GM19395 (cell line): ENCODE measurements around the gene PLXDC1.
"Not testable (repeated sequence)": the region's sequence is repeated elsewhere in the genome, so short reads cannot be mapped to it uniquely, and the experiment has no call there.

Source experiments
- ATAC-seq: cut with Tn5 transposase; IDR thresholded peaks from one replicate; pipeline ENCODE4 v1.9.1; 2021; ENCODE audit warnings: mild to moderate bottlenecking, moderate library complexity; ENCODE audit not compliant: unreplicated experiment

PLXDC1 gene

DNA sequence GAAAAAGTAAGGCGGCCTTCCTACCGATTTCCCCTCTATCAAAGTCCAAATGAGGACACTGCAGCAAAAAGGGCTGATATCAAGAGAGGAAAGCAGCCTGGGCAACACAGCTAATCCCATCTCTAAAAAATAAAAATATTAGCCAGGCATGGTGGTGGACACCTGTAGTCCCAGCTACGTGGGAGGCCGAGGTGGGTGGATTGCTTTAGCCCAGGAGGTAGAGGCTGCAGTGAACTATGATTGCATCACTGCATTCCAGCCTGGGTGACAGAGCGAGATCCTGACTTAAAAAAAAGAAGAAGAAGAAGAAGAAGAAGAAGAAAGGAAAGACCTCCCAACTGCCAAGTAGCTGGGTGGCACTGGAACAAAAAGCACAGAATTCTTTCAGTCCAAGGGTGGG is 31.6 kb upstream of the PLXDC1 start:
- no peak for ATAC-seq

DNA sequence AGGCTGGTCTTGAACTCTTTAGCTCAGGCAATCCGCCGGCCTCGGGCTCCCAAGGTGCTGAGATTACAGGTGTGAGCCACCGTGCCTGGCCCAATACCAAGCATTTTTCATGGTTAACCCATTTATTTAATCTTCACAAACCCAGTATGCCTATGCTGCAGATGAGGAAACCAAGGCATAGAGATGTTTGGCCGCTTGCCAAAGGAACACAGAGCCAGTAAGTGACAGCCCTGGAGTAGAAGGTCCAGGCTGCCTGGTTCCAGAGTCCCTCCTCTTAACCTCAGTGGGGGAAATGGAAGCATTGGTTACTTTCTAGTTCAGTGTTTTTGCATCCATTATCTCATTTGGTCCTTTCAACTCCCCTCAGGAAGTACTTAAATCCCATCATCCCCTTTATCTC is 29.9 kb upstream of the PLXDC1 start:
- no peak for ATAC-seq

DNA sequence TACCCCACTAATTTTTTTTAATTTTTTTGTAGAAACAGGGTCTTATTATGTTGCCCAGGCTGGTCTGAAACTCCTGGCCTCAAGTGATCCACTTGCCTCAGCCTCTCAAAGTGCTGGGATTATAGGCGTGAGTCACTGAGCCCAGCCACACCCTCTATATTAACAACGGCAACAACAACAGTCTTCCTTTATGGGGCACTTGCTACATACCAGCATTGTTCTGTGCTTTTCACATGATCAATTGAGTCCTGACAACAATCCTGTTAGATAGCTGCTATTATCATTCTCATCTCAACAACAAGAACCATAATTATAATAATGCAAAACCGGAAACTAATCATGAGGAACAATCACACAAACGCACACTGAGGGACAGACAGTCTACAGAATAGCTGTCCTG is 27.1 kb upstream of the PLXDC1 start:
- ATAC-seq = no peak

DNA sequence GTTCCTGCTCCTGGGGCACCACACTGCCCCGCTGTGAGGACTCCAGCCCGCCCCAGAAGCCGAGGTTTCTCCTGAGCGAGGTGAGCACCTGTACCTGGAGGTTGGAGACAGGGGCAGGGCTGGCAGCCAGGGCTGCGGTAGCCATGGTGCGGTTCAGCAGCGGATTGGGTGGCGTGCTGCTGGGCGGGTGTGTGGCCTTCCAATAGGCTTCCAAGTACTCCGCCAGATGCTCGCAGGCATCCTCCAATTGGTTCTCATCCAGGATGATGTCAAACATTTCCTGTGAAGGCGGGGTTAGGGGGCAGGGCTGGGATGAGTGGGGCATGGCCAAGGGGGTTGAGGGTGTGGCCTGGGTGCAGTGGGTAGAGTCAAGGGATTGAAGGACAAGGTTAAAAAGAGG is 25.8 kb upstream of the PLXDC1 start:
- no peak for ATAC-seq

DNA sequence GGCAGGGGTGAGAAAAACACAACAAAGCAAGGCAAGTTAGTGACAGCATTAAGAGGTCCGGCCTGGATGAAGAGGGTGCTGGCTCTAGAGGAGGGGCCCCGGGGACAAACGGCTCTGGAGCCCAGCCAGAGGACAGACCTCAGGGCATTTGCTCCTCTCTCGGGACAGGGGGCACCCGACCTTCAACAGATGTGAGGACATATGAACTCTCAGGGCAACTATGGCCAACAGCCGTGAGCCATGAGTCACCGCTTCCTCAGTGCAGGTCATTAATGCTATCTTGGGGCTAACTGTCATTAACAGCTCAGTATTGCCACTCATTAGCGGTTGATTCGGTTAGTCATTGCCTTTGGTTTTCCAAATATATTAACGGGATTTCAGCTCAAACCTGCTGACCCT is 24.3 kb upstream of the PLXDC1 start:
- ATAC-seq = no peak

DNA sequence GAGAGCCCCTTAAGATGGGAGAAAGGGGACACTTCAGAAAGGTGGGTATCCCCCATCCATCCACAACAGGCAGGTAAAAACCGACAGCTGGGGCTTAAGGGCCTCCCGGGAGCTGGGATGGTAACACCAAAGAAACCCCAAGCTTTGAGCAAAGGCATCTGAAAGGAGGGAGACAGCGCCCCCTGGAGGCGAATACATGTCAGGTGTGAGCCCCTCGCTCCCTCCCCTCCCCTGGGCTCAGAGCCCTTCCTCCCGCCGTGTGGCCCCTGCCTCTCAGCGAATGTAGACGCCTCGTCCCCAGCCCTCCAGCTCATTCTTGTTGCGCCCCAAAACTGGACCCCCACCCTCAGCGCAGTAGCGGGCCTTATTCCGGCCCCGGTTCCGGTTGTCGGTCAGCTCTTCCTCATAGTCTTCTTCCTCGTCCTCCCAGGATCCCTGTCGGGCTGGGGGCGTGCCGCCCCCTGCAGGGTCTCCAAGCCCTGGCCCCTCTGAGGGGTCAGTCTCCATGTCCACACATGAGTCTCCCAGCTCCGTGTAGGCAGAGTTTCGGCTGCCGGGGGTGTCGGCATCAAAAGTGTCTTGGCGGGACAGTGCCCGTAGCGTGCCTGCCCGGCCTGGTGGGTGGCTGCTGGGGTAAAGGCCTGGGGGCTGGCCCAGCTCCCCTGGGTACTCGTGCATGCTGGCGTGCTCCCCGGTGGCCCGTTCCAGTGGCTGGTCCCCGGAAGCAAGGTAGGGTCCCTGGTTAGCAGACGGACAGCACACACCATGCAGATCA is 23.7 kb upstream of the PLXDC1 start:
- ATAC-seq = no peak

DNA sequence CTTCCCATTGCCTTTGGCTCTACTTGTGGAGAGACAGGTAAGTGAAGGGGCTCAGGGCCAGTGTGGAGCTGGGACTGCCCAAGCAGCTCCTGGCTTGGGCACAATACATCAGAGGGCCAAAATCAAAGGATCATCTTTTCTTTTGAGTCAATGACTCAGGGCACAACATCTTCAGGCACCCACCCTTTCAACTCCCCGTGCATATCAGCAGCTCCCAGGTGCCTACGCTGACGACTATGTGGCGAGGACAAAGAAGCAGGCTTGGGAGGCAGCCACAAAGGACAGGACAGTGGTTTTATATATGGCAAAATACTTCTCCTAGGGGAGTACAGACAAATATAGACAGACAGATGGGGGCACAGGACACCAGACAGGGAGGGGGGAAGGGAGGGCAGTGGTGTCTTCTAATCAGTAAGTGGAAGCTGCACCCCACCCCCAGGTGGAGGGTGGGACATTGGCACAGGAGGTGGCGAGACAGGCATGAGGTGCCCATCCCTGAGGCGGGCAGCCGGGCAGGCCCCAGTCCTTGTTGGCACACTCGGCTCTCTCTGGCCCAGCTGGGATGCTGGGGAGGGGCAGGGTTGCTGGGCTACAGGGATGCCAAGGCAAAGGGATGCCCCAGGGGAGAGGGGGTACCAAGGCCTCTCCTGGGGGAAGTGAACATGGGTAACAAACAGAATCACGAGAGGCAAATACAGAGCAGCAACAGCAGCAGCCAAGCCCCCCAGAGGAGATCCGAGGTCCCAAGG is 22.3 kb upstream of the PLXDC1 start:
- no peak for ATAC-seq

DNA sequence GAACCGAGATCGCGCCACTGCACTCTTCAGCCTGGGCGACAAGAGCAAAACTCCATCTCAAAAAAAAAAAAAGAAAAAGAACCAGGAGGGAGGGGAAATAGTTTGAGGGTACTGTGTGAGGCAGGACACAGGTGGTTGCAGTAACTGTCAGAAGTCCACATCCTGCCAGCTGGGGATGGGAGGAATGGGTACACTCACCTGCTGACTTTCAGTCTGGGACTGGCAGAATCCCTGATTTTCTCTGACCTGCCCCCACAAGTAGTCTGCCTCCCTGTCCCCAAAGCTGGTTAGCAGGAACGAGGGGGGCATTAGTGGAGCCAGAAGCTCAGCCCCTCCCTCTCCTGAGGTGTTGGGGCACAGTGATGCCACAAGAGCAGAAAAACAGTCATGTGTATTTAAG is 21.6 kb upstream of the PLXDC1 start:
- no peak for ATAC-seq

DNA sequence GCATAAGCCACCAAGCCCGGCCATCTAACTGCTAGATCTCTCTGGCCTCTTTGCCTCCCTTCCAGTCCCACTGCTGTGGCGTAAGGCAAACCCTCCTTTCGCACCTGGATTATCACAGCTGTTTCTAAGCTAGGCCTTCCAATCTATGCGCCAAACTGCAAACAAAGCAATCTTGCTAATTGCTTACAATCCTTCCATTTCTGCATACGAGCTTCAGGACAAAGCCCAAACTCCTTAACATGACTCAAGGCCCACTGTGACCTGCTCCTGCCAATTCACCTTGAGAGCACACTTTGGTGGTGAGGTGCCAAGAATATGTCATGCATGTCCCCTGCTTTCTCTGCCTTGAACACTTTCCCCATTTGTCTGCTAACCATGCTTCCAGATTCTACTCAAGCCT is 20.5 kb upstream of the PLXDC1 start:
- no peak for ATAC-seq

DNA sequence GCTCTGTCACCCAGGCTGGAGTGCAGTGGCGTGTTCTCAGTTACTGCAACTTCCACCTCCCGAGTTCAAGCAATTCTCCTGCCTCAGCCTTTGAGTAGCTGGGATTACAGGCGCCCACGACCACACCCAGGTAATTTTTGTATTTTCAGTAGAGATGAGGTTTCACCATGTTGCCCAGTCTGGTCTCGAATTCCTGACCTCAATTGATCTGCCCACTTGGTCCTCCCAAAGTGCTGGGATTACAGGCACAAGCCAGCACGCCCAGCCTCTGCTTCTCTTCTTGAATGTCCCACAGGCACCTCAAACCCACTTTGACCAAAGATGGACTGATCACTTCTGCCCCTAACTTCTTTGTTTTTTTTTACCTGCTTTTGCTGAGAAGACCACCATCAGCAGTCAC is 19.1 kb upstream of the PLXDC1 start:
- no peak for ATAC-seq

DNA sequence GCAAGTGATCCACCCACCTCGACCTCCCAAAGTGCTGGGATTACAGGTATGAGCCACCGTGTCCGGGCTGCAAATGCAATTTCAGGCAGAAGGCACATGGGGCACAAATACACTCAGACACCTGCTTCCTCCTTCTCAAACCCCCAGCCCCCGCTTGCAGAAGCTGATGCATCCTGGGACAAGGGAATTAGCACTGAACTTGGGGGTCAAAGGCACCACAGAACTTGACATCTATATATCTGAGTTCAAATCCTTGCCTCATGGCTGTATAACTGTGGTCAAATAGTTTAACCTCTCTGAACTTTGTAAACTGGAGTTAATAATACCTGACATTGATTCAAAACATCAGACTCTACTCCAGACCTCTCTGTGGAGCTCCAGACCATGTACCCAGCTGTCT is 18.7 kb upstream of the PLXDC1 start:
- no peak for ATAC-seq

DNA sequence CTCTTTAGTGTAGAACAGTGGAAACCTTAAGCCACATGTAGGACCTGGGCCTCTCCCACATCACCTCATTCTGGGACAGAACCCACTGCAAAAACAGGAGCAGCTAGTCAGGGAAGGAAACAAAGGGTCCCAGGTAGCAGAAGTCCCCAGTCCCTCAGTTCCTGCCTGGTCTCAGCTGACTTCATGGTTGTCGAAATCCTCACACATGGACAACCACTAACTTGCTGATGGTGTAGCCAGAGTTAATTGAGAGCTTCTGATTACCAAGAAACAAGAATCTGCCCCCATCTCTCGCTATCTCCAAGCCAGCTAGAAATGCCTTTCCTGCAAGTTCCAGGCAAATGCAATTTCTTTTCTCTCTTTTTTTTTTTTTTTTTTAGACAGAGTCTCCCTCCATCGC is 18.1 kb upstream of the PLXDC1 start:
- ATAC-seq = no peak

DNA sequence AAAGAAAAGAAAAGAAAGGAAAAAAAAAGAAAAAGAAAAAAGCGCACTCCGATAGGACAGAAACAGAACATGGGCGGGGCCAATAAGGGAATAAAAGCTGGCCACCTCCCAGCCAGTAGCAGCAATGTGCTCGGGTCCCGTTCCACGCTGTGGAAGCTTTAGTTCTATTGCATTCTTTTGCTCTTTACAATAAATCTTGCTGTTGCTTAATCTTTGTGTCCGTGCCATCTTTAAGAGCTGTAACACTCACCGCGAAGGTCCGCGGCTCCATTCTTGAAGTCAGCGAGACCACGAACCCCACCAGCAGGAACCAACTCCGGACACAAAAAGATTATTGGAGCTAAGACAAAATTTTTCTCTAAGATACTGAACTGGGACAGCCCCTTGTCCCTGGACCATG is 17.7 kb upstream of the PLXDC1 start:
- no peak for ATAC-seq

DNA sequence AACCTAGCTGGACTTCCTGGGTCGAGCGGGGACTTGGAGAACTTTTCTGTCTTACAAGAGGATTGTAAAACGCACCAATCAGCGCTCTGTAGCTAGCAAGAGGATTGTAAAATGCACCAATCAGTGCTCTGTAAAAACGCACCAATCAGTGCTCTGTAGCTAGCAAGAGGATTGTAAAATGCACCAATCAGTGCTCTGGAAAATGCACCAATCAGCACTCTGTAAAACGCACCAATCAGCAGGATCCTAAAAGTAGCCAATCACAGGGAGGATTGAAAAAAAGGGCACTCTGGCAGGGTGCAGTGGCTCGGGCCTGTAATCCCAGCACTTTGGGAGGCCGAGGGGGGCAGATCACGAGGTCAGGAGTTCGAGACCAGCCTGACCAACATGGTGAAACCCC is 17.1 kb upstream of the PLXDC1 start:
- not testable (repeated sequence) for ATAC-seq

DNA sequence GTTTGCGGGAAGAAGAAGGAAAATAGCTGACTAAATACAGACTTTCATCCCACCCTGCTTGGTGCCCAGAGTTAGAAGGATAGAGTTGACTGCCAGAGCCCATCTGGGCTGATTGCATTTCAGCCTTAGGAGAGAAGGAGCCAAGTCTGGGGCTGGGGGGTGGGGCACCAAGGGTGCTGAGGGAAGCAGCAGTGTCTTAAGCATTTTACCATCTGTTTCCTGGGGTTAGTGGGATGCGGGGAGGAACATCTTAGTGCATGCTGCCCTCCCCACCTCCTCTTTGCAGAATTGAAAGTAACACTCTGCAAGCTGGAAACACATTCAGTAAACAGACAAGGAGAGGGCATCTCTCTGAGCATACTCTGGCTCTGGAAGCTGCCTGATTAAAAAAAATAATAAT is 16.0 kb upstream of the PLXDC1 start:
- no peak for ATAC-seq

DNA sequence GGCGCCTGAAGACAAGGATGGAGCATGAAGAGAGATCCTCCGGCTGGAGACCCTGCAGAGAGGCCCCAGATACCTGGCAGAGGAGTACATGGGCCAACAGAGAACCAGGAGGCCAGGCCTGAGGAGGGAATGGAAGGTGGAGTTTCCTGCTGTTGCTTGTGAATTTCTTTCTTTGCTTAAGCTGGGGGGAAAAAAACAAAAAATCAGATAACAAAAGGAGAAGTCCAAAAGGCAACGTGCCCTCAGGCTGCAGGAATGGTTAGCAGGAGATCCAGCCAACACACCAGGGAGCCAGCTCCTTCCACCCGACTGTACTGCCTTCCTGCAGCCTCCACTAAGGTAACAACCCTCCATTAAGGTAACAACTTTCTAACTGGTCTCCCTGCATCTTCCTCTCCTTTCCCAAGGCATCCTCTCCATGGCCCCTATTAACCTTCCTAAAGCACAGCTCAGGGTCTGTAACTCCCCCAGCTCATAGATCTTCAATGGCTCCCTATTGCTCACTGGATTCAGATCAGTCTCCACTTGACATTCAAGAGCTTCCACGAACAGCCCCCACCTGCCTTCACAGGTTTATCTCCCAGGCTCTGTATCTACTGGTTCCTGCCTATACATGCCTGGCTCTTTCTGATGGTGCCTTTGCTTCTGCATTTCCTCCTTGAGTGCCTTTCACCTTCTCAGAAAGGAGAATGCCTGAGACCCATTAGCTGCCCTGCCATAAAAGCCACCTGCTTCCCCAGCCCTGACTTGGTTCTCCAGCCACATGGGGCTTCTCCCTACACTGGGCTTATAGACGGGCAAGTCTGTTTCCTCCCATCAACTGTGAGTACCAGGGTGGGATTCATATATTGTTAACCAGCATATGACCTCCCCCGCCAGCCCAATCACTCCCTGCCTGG is 15.2 kb upstream of the PLXDC1 start:
- no peak for ATAC-seq

DNA sequence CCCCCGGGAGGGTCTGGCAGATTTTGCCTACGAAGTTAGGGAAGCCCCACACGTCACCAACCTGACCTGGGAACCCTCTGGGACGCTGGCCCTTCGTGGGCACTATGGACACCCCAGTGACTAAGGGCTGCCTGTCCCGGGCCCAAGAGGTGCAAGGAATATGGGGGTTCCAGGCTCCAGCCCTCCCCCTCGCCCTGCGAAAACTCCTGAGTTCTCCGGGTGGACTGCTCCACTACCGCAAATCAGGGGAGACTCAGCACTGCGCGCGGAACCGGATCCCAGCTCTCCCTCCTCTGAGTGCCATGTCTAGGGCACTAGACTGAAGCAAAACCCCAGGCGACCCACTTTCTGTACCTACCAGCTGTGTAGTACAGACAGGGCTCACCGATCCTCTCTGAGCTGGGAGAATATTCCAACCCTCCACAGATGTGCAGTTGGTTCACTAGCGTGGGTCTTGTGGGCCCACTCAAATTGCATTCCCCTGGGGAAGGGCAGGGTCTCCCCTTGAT is 14.5 kb upstream of the PLXDC1 start, which contains the start of gene ARL5C:
TSS of gene ARL5C (minus strand) at position 321 of the 509 bp plus-strand sequence. CDS start 401 bp downstream, outside the sequence.
- ATAC-seq = no peak

DNA sequence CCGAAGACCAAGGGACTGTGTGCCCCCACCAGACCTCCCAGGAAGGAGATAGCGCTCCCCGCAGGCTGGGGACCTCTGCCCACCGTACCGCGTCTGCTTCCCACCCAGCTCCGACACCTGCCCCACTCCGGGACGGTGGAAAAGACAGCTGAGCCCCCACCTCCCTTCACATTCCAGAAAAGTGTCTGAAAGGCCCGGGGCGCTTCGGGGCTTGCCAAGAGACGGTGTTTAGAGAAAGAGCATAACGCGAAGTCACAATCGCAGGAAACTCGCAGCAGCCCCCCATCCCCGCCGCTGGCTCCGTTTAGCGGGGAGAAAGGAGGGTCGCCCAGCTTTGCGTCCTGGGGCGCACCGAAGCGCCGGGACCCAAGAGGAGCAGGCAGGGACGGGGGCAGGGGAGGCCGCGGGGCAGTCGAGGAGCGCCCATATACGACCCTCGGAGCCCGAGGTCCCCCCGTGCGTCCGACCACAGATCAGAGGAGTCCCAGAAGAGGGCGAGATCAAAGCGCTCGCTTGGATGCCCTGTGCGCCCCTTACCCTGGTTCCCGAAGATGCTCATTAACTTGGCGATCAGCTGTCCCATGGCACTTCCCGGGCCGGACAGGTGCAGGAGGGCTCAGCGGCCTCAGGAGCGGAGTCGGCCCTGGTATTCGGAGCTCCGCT is 13.9 kb upstream of the PLXDC1 start:
- no peak for ATAC-seq

DNA sequence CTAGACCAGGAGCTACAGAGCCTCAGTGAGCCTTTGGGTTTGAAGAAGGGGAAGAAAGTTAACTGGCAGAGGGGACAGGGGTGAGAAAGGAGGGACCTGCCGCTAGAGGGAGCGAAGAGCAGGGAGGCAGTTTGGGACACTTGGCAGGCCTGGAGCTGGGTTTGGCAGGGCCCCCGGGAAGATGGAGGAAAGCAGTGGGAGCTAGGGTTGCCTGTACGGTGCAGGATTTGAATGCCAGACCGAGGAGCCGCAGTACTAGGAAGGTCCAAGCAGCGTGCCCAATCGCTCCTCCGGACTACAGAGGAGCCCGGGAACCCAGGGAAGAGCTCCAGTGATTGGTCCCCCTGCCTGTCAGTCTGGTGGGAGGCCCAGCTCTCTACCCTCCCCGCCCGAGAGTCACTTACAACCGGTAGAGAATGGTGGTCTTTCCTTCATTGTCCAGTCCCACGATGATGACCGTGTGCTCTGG is 13.3 kb upstream of the PLXDC1 start:
- ATAC-seq = peak; percentile 76

DNA sequence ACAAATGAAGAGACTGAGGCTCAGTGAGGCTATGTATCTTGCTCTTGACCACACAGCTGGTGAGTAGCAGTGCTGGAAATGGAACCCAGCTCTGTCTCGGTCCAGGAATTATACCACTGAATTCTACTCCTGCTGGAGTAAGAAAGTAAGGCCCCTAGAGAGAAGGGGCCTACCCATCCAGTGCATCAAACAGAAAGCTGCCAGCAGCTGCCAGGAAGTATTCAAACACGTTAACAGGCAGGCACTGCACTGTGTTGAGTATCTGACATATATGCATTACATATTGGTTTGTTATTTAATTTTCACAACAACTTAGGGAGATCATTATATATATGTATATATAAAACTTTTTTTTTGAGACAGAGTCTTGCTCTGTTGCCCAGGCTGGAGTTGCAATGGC is 10.5 kb upstream of the PLXDC1 start:
- ATAC-seq = no peak

DNA sequence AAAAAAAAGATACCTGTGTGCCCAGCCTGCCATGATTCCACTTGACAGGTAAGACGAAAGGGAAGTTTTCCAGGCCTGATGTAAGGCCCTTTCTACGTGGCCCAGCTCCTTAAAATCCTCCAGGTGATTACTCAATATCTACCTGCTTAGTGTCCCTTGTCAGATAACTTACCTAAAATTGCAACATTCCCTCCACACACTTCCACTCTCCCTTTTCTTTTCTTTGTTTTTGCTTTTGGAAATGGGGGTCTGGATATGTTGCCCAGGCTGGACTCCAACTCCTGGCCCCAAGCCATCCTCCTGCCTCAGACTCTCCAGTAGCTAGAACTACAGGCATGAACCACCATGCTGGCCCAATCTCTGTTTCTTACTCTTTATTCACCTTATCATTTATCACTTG is 7.2 kb upstream of the PLXDC1 start:
- no peak for ATAC-seq
